Body of pancreas (tissue), 4 donors: ENCODE results near the gene KCNJ11.

ENCODE experiments used
- CTCF ChIP-seq, 7 experiments: fragments of 450-650 bp in 4 of 7; fragments of 200-600 bp in 3 of 7; sonication (generic) in 3 of 7; IDR thresholded peaks; one replicate each; pipeline ENCODE4 v1.5.1; 2016 to 2019; ENCODE audit warnings: antibody characterized with exemption in 7 of 7
- POLR2A ChIP-seq, 3 donors: fragments of 450-650 bp; IDR thresholded peaks; one replicate each; pipeline ENCODE4 v1.6.1; 2016; ENCODE audit warnings: antibody characterized with exemption in 3 of 3, mild to moderate bottlenecking in 2 of 3

- no peak for TF ChIP-seq CTCF (IDR thresholded peaks at IDR 0.05)
- no peak for TF ChIP-seq POLR2A (IDR thresholded peaks at IDR 0.05)
Measured at GRCh38 chr11:17387811-17388210, 648 bp downstream of the KCNJ11 start.
